H1 (cell line): ENCODE data around the gene USHBP1. TPM values are rescaled to one million over a fixed set of nuclear protein-coding genes. Genes with fewer than 3 reads are reported as not detected.

Experiments used
- CTCF ChIA-PET: fragments of 300-600 bp; sonication (Branson Sonifier 250); formaldehyde crosslinking; loops from one replicate; lab custom pipeline; 2021; ENCODE audit not compliant: partially characterized antibody; lab: Charles Lee
- POLR2A ChIA-PET: fragments of 300-600 bp; sonication (Branson Sonifier 250); formaldehyde crosslinking; loops from one replicate; lab custom pipeline; 2021; ENCODE audit warnings: inconsistent platforms; ENCODE audit not compliant: partially characterized antibody; lab: Charles Lee
- DNase-seq, 2 experiments: peaks; one replicate each; pipeline versions ENCODE4 v3.0.0 to v3.0.0-alpha.2; 2010 to 2022; ENCODE audit warnings: low spot score in 2 of 2, low read depth in 1 of 2, mixed read lengths in 1 of 2
- FAIRE-seq: peaks from 2 replicates; lab custom pipeline; 2011; peaks lifted over from hg19 to GRCh38; lab: Jason Lieb, UNC
- H2AFZ ChIP-seq: 2 replicates; pipeline ENCODE4 v1.8.1; 2012; ENCODE audit warnings: low read length, inconsistent platforms
- H2AK5ac ChIP-seq: 2 replicates; pipeline ENCODE4 v1.6.1; 2013; ENCODE audit warnings: low read depth, low read length
- H2BK120ac ChIP-seq: replicated peaks from 2 replicates; pipeline ENCODE3; 2013; ENCODE audit warnings: low read depth, low read length, inconsistent platforms
- H2BK12ac ChIP-seq: 2 replicates; pipeline ENCODE4 v1.6.1; 2013; ENCODE audit warnings: low read depth, low read length
- H2BK15ac ChIP-seq: 2 replicates; pipeline ENCODE4 v1.6.1; 2013; ENCODE audit warnings: low read length
- H2BK20ac ChIP-seq: 2 replicates; pipeline ENCODE4 v1.6.1; 2013; ENCODE audit warnings: low read length
- H2BK5ac ChIP-seq: 2 replicates; pipeline ENCODE4 v1.6.1; 2013; ENCODE audit warnings: low read depth, low read length
- H3K14ac ChIP-seq: 2 replicates; pipeline ENCODE4 v1.6.1; 2013; ENCODE audit warnings: inconsistent platforms; ENCODE audit not compliant: insufficient read length
- H3K18ac ChIP-seq: 2 replicates; pipeline ENCODE4 v1.6.1; 2013; ENCODE audit warnings: low read length; ENCODE audit errors: extremely low read depth
- H3K23ac ChIP-seq: 2 replicates; pipeline ENCODE4 v1.6.1; 2013; ENCODE audit warnings: inconsistent platforms; ENCODE audit not compliant: insufficient read length
- H3K23me2 ChIP-seq: 2 replicates; pipeline ENCODE4 v1.6.1; 2013; ENCODE audit warnings: low read depth, low read length
- H3K27ac ChIP-seq: 2 replicates; pipeline ENCODE4 v1.6.1; 2011; ENCODE audit warnings: low read depth, low read length, inconsistent platforms
- H3K27me3 ChIP-seq, 4 experiments: replicated peaks in 1 of 4; 1 replicate in 1 of 4; 2 replicates in 3 of 4; pipeline versions ENCODE4 v1.6.1 to v1.8.1; 2011 to 2013; ENCODE audit warnings: low read length in 3 of 4, mild to moderate bottlenecking in 3 of 4, inconsistent platforms in 2 of 4, mixed read lengths in 2 of 4, moderate library complexity in 1 of 4; ENCODE audit not compliant: control insufficient read depth in 3 of 4, insufficient read depth in 3 of 4; ENCODE audit errors: extremely low read depth in 1 of 4
- H3K36me3 ChIP-seq, 4 experiments: 2 replicates each; pipeline versions ENCODE4 v1.6.1 to v1.8.1; 2011 to 2013; ENCODE audit warnings: mild to moderate bottlenecking in 4 of 4, low read length in 3 of 4, moderate library complexity in 2 of 4, control low read depth in 1 of 4, inconsistent platforms in 1 of 4; ENCODE audit not compliant: insufficient read depth in 4 of 4, control insufficient read depth in 2 of 4
- H3K4ac ChIP-seq: replicated peaks from 2 replicates; pipeline ENCODE3; 2013; ENCODE audit warnings: low read length, low read depth, mixed read lengths, inconsistent platforms; ENCODE audit not compliant: insufficient read length
- H3K4me1 ChIP-seq, 4 experiments: replicated peaks in 1 of 4; 1 replicate in 1 of 4; 2 replicates in 3 of 4; pipeline versions ENCODE4 v1.6.1 to v1.8.1; 2011 to 2013; ENCODE audit warnings: low read length in 3 of 4, inconsistent platforms in 2 of 4, mixed read lengths in 1 of 4; ENCODE audit not compliant: insufficient read depth in 4 of 4, control insufficient read depth in 3 of 4
- H3K4me2 ChIP-seq, 2 experiments: 2 replicates each; pipeline versions ENCODE4 v1.6.1 to v1.8.1; 2011 to 2013; ENCODE audit warnings: low read depth in 2 of 2, low read length in 2 of 2, control low read depth in 1 of 2, inconsistent platforms in 1 of 2, mild to moderate bottlenecking in 1 of 2; ENCODE audit not compliant: insufficient read depth in 1 of 2
- H3K4me3 ChIP-seq, 4 experiments: fragments of 200-600, 300-600 bp in 1 of 4; sonication (generic), shearing (Covaris generic), sonication (Bioruptor Twin) in 1 of 4; 2 replicates each; pipeline versions ENCODE4 v1.5.1 to v1.8.1; 2011 to 2016; ENCODE audit warnings: low read length in 4 of 4, low read depth in 3 of 4, control low read depth in 2 of 4, inconsistent platforms in 2 of 4, mild to moderate bottlenecking in 2 of 4, mixed read lengths in 1 of 4, moderate library complexity in 1 of 4; ENCODE audit not compliant: insufficient read depth in 2 of 4; ENCODE audit errors: extremely low read depth in 1 of 4
- H3K56ac ChIP-seq: replicated peaks from 2 replicates; pipeline ENCODE3; 2013; ENCODE audit warnings: low read depth, mild to moderate bottlenecking, mixed read lengths, low read length, inconsistent platforms; ENCODE audit not compliant: insufficient read length
- H3K79me1 ChIP-seq: 2 replicates; pipeline ENCODE4 v1.6.1; 2013; ENCODE audit warnings: low read depth, low read length, control low read depth
- H3K79me2 ChIP-seq, 2 experiments: 2 replicates each; pipeline versions ENCODE4 v1.6.1 to v1.8.1; 2012 to 2013; ENCODE audit warnings: low read length in 2 of 2, mild to moderate bottlenecking in 2 of 2, inconsistent platforms in 1 of 2; ENCODE audit not compliant: insufficient read depth in 2 of 2, control insufficient read depth in 1 of 2
- H3K9ac ChIP-seq, 4 experiments: replicated peaks in 1 of 4; 1 replicate in 1 of 4; 2 replicates in 3 of 4; pipeline versions ENCODE4 v1.6.1 to v1.8.1; 2011 to 2013; ENCODE audit warnings: low read depth in 3 of 4, low read length in 3 of 4, control low read depth in 2 of 4, mild to moderate bottlenecking in 2 of 4, moderate library complexity in 2 of 4, inconsistent platforms in 1 of 4; ENCODE audit errors: extremely low read depth in 1 of 4
- H3K9me3 ChIP-seq, 2 experiments: 2 replicates each; pipeline versions ENCODE4 v1.6.1 to v1.8.1; 2012 to 2013; ENCODE audit warnings: mild to moderate bottlenecking in 2 of 2, moderate library complexity in 2 of 2, control low read depth in 1 of 2, inconsistent platforms in 1 of 2, low read depth in 1 of 2, low read length in 1 of 2, mixed read lengths in 1 of 2; ENCODE audit not compliant: insufficient read depth in 2 of 2
- H4K20me1 ChIP-seq, 2 experiments: replicated peaks in 1 of 2; 2 replicates each; pipeline versions ENCODE3 to v1.8.1; 2011 to 2013; ENCODE audit warnings: inconsistent platforms in 2 of 2, low read length in 2 of 2, mild to moderate bottlenecking in 1 of 2; ENCODE audit not compliant: insufficient read depth in 2 of 2, control insufficient read depth in 1 of 2
- H4K5ac ChIP-seq: 2 replicates; pipeline ENCODE4 v1.6.1; 2013; ENCODE audit warnings: low read length, low read depth, mixed read lengths, inconsistent platforms; ENCODE audit not compliant: insufficient read length
- H4K8ac ChIP-seq: 2 replicates; pipeline ENCODE4 v1.8.0; 2013; ENCODE audit warnings: mild to moderate bottlenecking, moderate library complexity, low read length, inconsistent platforms; ENCODE audit not compliant: insufficient read depth; ENCODE audit errors: extremely low read depth
- H4K91ac ChIP-seq: replicated peaks from 2 replicates; pipeline ENCODE3; 2013; ENCODE audit warnings: low read length, mixed read lengths, inconsistent platforms; ENCODE audit not compliant: insufficient read length
- BACH1 ChIP-seq: IDR thresholded peaks from 2 replicates; pipeline ENCODE4 v1.6.1; 2012; ENCODE audit warnings: low read length, improper control_type of control experiment
- EGR1 ChIP-seq: IDR thresholded peaks from 2 replicates; pipeline ENCODE4 v1.6.1; 2011; ENCODE audit warnings: low read depth, low read length, borderline replicate concordance
- JUND ChIP-seq: IDR thresholded peaks from 2 replicates; pipeline ENCODE4 v1.6.1; 2011; ENCODE audit warnings: mild to moderate bottlenecking, improper control_type of control experiment, low read length
- KDM5A ChIP-seq: fragments of 200-600 bp; IDR thresholded peaks from 2 replicates; pipeline ENCODE4 v1.7.1; 2012; ENCODE audit warnings: mild to moderate bottlenecking, low read length, inconsistent platforms, mixed read lengths
- MAFK ChIP-seq: IDR thresholded peaks from 2 replicates; pipeline ENCODE4 v1.6.1; 2012; ENCODE audit warnings: low read depth, mild to moderate bottlenecking, improper control_type of control experiment, low read length
- NANOG ChIP-seq: IDR thresholded peaks from 2 replicates; pipeline ENCODE4 v1.6.1; 2011; ENCODE audit warnings: low read length, low read depth, mild to moderate bottlenecking, inconsistent platforms; ENCODE audit not compliant: insufficient read depth, poor library complexity, severe bottlenecking
- POLR2A ChIP-seq, 2 experiments: IDR thresholded peaks; 1 replicate in 1 of 2; 2 replicates in 1 of 2; pipeline ENCODE4 v1.6.1; 2011; ENCODE audit warnings: low read depth in 2 of 2, low read length in 2 of 2, mild to moderate bottlenecking in 2 of 2; ENCODE audit errors: control extremely low read depth in 1 of 2
- POLR2AphosphoS5 ChIP-seq: IDR thresholded peaks from 2 replicates; pipeline ENCODE4 v1.6.1; 2011; ENCODE audit warnings: low read depth, low read length
- POU5F1 ChIP-seq: IDR thresholded peaks from 2 replicates; pipeline ENCODE4 v1.6.1; 2011; ENCODE audit warnings: low read depth, mild to moderate bottlenecking, low read length, moderate library complexity
- SRF ChIP-seq: IDR thresholded peaks from 2 replicates; pipeline ENCODE4 v1.6.1; 2011; ENCODE audit warnings: mild to moderate bottlenecking, low read depth, low read length, moderate library complexity
- TAF1 ChIP-seq: IDR thresholded peaks from 2 replicates; pipeline ENCODE4 v1.6.1; 2011; ENCODE audit warnings: mild to moderate bottlenecking, low read depth, low read length
- TCF12 ChIP-seq: IDR thresholded peaks from 2 replicates; pipeline ENCODE4 v1.6.1; 2011; ENCODE audit warnings: low read depth, mild to moderate bottlenecking, low read length
- YY1 ChIP-seq: IDR thresholded peaks from 2 replicates; pipeline ENCODE4 v1.6.1; 2011; ENCODE audit warnings: low read depth, mild to moderate bottlenecking, low read length
- WGBS, 2 experiments: shearing (Covaris generic) in 1 of 2; methylation state at CpG; one replicate each; pipeline versions ENCODE4 v1.1.6 to v1.1.7; 2013 to 2015; ENCODE audit warnings: low lambda C conversion rate in 2 of 2, mixed read lengths in 2 of 2, inconsistent platforms in 1 of 2, low coverage in 1 of 2, missing lambda C conversion rate in 1 of 2; ENCODE audit not compliant: insufficient replicate concordance in 2 of 2, insufficient coverage in 1 of 2, insufficient read length in 1 of 2; ENCODE audit errors: extremely low coverage in 1 of 2, missing lambda C conversion rate in 1 of 2; 5-methylcytosine and 5-hydroxymethylcytosine counted together
- polyA plus RNA-seq, 7 experiments: library from polyadenylated mRNA; depleted of rRNA in 3 of 7; stranded (reverse) in 5 of 7; unstranded in 2 of 7; fragments of >200 nt in 5 of 7; fragments of 200-250 nt in 2 of 7; gene quantifications; 1 replicate in 5 of 7; 2 replicates in 1 of 7; 4 replicates in 1 of 7; pipeline versions ENCODE4 v1.2.1 to v1.2.3, GENCODE V29; 2011 to 2013; ENCODE audit warnings: missing spikeins in 2 of 7, mixed read lengths in 2 of 7
- total RNA-seq: library from RNA; stranded (reverse); fragmentation: NEBNext Ultra II Directional; extraction: Animal tissue kit (Norgen Biotek cat#: 25700); gene quantifications from 2 replicates; pipeline ENCODE4 v1.2.1, GENCODE V29; 2021
- TF ChIP-seq, protein P1 (sequence below): IDR thresholded peaks from 2 replicates; pipeline ENCODE4 v1.6.1; 2011; ENCODE audit warnings: low read length, improper control_type of control experiment

The USHBP1 gene
- total and polyA plus RNA-seq, 2 of the 8 experiments (the other 6 are each of a cell fraction or from before 2014, with no cell fraction given), result 5.0 to 7.5 TPM

- peaks cover 15 to 19% of the 10 kb centered on the region in 2 experiments; a peak in 3 of 4 replicates for H3K9me3 ChIP-seq
- no peak overlapping the region for H3K4me2 ChIP-seq
- H4K5ac ChIP-seq, result no peak overlapping the region
- no peak for FAIRE-seq
- no peak overlapping the region for H3K23ac ChIP-seq
- H3K4me3 ChIP-seq, result no peak overlapping the region
- no peak overlapping the region for H3K18ac ChIP-seq
- no peak overlapping the region for H2BK15ac ChIP-seq
- no peak overlapping the region for H3K14ac ChIP-seq
- H3K4ac ChIP-seq, result no peak overlapping the region
- no peak overlapping the region for H2AFZ ChIP-seq
- no peaks in the 10 kb centered on the region for H3K79me2 ChIP-seq
- no peaks in the 10 kb centered on the region for H3K4me1 ChIP-seq
- H3K27me3 ChIP-seq, result no peaks in the 10 kb centered on the region
- CTCF ChIA-PET, result interaction anchor here (0.6 to 2.9 kb wide), 8 partner anchors 8 to 468 kb away, joined by 3 to 15 read pairs (median 4); partner anchors contain the start of gene USHBP1
- H3K79me1 ChIP-seq, result no peaks in the 10 kb centered on the region
- no peak overlapping the region for H3K27ac ChIP-seq
- H4K91ac ChIP-seq, result no peak overlapping the region
- POLR2A ChIA-PET, result interaction anchor here (0.7 to 1.9 kb wide), 4 partner anchors 9 to 173 kb away, joined by 3 to 5 read pairs (median 3); partner anchors contain the start of gene USHBP1
- H4K8ac ChIP-seq, result no peak overlapping the region
- H2AK5ac ChIP-seq, result no peak overlapping the region
- WGBS, 2 experiments, result 94% methylated on average over 3 of the region's 3 CpGs; no CpG with 5 or more reads in 1 of the 2 experiments
- no peak for DNase-seq
- H3K9ac ChIP-seq, result no peak overlapping the region
- H2BK12ac ChIP-seq, result no peak overlapping the region
- H2BK5ac ChIP-seq, result no peak overlapping the region
- no peaks in the 10 kb centered on the region for H3K23me2 ChIP-seq
- no peak overlapping the region for H3K56ac ChIP-seq
- no peak overlapping the region for H2BK120ac ChIP-seq
- peaks cover 2 to 13% (median 4%) of the 10 kb centered on the region in 4 experiments; a peak in 4 of 8 replicates for H3K36me3 ChIP-seq
- no peaks in the 10 kb centered on the region for H4K20me1 ChIP-seq
- no peak overlapping the region for H2BK20ac ChIP-seq
- TF ChIP-seq POLR2A (IDR thresholded peaks at IDR 0.05; ENCODE audit: control extremely low read depth in 1 of 2, low read depth in 2 of 2, low read length in 2 of 2) (no peak), BACH1 (no peak), MAFK (no peak), JUND (no peak), POU5F1 (no peak), YY1 (no peak), EGR1 (no peak), KDM5A (no peak), NANOG (no peak), SRF (no peak), TAF1 (no peak), TCF12 (no peak), POLR2AphosphoS5 (no peak)
- TF ChIP-seq, protein P1, sequence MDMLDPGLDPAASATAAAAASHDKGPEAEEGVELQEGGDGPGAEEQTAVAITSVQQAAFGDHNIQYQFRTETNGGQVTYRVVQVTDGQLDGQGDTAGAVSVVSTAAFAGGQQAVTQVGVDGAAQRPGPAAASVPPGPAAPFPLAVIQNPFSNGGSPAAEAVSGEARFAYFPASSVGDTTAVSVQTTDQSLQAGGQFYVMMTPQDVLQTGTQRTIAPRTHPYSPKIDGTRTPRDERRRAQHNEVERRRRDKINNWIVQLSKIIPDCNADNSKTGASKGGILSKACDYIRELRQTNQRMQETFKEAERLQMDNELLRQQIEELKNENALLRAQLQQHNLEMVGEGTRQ, result no peak
Measured at GRCh38 chr19:17256130-17256529, 8.4 kb downstream of the USHBP1 start.
